ENCODE results near the gene UCKL1.

The UCKL1 gene

DNA sequence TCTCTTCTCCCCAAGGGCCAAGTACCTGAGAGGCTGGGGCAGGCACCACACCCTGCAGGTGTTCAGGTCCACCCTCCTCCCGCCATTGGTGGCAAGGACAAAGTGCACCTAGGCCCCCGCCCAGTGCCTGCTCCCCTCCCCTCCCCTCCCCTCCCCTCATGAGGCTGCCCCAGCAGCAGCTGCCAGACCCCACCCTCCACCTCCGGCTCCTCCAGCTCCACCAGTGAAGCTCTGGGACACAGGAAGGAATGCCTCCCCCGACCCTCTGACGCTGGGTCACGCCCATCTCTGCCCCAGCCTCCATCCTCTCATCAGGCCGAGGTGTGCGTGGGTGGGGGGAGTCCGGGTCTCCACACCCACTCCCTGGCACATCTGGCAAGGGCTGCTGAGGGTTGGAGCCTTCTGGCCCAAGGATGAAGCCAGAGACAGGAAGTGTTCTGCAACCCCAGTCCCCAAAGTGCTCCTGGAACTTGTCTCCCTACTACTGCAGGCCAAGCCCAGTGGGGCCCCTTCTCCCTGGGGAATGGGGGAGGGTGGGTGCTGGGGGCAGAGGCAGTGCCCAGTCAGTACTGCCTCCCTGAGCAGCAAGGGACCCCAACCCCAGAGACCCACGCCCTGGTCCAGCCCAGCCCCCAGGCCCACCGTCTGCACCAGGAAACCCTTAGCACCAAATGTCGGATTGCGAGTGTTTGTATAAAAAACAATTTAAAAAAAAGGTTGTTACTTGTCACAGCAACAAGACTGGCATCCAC, 1.6 kb upstream of the UCKL1 start:
- no peak for ATAC-seq

DNA sequence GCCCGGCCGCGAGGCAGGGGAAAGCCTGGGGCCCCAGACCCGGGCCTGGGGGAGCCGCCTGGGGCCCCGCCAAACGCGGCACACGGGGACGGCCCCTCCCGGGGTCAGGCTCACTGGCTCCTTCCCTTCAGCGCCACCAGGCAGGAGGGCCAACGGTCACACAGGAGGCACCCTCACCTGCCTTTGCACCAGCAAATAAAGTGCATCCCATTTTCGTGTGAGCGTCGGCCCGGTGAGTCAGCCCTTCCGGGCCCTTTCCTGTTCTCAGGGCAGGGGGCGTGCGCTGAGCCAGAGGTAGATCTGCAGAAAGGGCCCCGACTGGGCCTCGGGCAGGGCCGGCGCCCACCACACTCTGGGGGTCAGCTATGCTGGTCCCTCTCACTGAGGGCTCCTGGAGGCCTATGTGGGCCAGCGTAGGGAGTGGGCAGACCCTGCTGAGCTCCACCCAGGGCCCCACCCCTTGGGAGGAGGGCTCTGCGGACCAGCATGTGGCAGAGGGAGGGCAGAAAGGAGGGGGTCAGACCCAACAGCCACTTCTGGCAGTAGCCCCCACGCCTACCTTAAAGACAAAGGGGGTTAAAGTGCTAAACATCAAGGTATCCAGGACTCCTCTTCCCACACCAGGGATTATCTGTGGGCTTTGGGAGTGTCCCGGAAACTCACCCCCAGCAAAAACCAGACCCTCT, 931 bp upstream of the UCKL1 start:
- H3K27ac Mint-ChIP-seq: peak overlapping the region; percentile 86
- H3K27me3 Mint-ChIP-seq: no peaks in the 10 kb centered on the region
- H3K36me3 Mint-ChIP-seq (ENCODE audit: low read depth): no peaks in the 10 kb centered on the region
- DNase-seq (peak; percentile 77), ATAC-seq (peak; percentile 64)
- H3K9me3 Mint-ChIP-seq: no peaks in the 10 kb centered on the region
- peaks cover 47% of the 10 kb centered on the region for H3K4me1 Mint-ChIP-seq
- H3K4me3 Mint-ChIP-seq: peak overlapping the region; percentile 82

More for the DNA sequence above, 1.6 kb upstream of the UCKL1 start:
- Mint-ChIP-seq H3K27me3 (no peaks in the 10 kb centered on the region), H3K4me3 (peak overlapping the region; percentile 82), H3K4me1 (peaks cover 43% of the 10 kb centered on the region), H3K9me3 (no peaks in the 10 kb centered on the region), H3K36me3 (ENCODE audit: low read depth) (peaks cover 2% of the 10 kb centered on the region), H3K27ac (peak overlapping the region; percentile 86)
- peak; percentile 66 for DNase-seq

DNA sequence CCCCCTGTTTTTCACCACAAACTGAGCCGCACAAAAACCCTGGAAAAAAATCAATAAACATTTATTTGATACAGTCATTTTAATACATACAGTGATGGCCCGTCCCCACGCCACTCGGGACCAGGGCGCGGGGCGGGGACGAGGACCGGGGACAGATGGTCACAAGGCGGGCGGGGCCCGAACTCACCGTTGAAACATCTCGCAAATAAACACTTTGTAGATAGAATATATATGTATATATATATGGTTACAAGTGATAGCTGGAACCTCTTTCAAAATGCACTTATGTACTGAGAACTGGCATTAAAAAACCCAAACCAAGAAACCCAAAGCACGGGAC, 418 bp upstream of the UCKL1 start:
- DNase-seq (no peak), ATAC-seq (no peak)
- Mint-ChIP-seq H3K27me3 (no peaks in the 10 kb centered on the region), H3K4me1 (peaks cover 49% of the 10 kb centered on the region), H3K4me3 (peak overlapping the region; percentile 82), H3K36me3 (ENCODE audit: low read depth) (no peaks in the 10 kb centered on the region), H3K27ac (peak overlapping the region; percentile 86), H3K9me3 (no peaks in the 10 kb centered on the region)

DNA sequence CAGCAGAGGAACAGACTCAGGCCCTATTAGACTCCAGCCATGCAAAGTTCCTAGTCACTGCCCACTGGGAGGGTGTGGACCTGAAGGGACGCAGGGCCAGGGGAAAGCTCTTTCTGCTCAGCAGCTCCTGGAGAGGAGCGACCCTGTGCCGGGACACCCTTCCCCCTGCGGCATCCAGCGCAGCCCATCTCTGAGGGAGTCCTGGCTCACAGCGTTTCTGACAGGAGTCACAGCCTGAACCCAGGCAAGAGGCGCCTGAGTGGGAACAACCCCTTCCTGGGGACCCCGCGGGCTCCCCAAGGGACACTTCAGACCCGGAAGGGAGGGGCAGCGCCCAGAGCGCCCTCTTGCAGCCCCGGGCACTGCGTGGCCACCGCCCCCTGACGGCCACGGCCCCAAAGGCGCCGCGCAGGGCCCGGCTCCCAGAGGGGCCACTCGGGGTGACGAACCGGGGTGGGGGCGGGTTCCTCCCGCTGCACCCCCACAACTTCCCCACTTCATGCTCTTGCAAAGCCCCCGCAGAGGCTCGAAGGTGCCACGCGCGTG, 862 bp downstream of the UCKL1 start:
- DNase-seq: peak; percentile 52
- Mint-ChIP-seq H3K36me3 (ENCODE audit: low read depth) (no peaks in the 10 kb centered on the region), H3K4me3 (peak overlapping the region; percentile 82), H3K27ac (peak overlapping the region; percentile 67), H3K4me1 (peaks cover 49% of the 10 kb centered on the region), H3K9me3 (no peaks in the 10 kb centered on the region), H3K27me3 (no peaks in the 10 kb centered on the region)
- ATAC-seq: peak; percentile 2

DNA sequence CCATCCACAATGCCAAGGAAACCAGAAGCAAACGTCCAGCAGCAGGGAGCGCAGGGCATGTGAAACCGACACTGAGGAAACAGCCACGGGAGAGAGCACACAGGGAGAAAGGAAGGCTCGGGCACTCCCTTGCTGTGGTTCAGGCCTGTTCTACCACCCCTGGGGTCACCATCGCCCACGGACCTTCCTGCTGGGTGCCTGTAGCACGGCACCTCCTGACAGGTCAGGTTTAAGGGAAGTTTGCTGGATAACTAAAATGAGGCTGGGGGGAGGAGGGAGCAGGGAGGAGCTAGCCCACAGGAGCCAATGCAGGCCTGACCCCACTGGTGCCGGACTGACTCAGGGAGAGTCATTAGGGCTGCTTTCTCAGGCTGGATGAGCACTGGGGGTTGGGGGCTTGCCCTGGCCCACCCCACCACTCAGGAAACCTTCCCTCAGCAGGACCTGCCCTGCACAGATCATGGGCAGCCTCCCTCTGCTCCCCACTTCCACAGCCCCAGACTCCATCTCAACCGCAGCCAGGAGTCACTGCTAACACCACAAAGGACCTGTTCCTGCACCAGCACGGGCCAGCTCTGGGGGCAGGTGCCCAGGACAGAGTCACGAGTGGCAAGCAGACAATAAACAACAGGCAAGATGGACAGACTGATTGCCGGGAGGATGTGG, 2.3 kb downstream of the UCKL1 start:
- DNase-seq (no peak), ATAC-seq (no peak)
- Mint-ChIP-seq H3K9me3 (no peaks in the 10 kb centered on the region), H3K27me3 (no peaks in the 10 kb centered on the region), H3K4me3 (peak overlapping the region; percentile 82), H3K36me3 (ENCODE audit: low read depth) (no peaks in the 10 kb centered on the region), H3K27ac (no peak overlapping the region), H3K4me1 (peaks cover 54% of the 10 kb centered on the region)

DNA sequence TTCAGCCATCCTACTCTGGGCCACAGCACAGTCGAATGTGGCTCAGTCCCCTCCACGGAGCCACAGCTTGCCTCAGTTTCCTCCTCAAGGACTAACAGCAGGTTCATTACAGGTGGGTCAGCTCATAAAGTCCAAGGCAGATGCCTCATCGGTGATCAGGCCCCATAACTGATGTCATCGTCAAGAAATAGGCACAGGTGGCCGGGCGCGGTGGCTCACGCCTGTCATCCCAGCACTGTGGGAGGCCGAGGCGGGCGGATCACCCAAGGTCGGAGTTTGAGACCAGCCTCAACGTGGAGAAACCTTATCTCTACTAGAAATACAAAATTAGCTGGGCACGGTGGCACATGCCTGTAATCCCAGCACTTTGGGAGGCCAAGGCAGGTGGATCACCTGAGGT, 3.4 kb downstream of the UCKL1 start:
- H3K4me1 Mint-ChIP-seq: peaks cover 56% of the 10 kb centered on the region
- H3K9me3 Mint-ChIP-seq: no peaks in the 10 kb centered on the region
- no peaks in the 10 kb centered on the region for H3K27me3 Mint-ChIP-seq
- no peak overlapping the region for H3K27ac Mint-ChIP-seq
- DNase-seq (no peak), ATAC-seq (no peak)
- no peak overlapping the region for H3K4me3 Mint-ChIP-seq
- no peaks in the 10 kb centered on the region for H3K36me3 Mint-ChIP-seq (ENCODE audit: low read depth)

DNA sequence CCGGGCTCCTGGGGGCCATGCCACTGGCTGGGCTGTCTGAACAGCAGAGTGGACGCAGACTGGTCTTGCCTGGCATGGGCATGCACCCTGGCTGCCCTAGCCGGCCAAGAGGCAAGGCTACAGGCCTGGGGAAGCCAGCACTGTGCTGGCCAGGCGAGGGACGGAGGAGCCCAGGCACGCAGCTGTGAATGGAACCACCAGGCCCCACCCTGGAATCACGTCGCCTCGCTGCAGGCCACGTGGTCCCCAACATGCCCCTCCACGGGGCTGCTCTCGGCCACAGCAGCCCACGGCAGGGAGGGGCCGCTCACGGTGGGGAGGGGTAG, 4.0 kb downstream of the UCKL1 start:
- no peak overlapping the region for H3K27ac Mint-ChIP-seq
- H3K4me1 Mint-ChIP-seq: peaks cover 56% of the 10 kb centered on the region

DNA sequence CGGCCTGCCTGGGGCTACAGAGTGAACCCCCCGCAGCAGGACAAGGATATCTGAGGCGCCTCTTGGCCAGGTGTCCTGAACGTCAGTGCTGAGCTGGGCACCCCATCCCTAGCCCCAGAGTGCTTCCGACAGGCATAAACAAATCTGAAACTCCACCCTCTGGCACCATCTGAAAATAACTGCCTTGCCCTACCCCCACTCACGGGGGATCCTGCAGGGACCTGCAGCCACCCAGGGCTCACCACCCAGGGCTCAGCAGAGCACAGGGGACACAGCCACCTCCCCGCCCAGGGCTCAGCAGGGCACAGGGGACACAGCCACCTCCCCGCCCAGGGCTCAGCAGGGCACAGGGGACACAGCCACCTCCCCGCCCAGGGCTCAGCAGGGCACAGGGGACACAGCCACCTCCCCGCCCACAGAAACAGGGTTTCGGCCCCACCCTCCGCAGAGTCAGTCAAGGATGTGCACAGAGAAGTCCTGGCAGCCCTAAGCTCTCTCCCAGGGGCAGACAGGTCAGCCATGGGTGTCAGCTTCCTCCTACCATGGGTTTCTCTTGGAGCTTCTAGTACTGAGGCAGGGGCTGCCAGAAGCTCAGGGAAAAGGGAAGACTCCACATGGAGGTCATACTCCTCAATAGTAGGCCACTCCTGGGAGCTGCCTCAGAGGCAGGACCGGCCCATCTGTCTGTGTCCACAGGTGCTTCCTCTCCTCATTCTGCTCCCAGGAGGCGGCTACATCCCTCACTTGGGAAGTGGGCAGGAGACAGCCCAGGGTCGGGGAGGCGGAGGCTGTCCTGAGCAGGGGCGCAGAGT, 4.6 kb downstream of the UCKL1 start:
- Mint-ChIP-seq H3K36me3 (ENCODE audit: low read depth) (no peaks in the 10 kb centered on the region), H3K9me3 (no peaks in the 10 kb centered on the region), H3K27me3 (no peaks in the 10 kb centered on the region), H3K27ac (no peak overlapping the region), H3K4me1 (peaks cover 58% of the 10 kb centered on the region), H3K4me3 (no peak overlapping the region)
- no peak for DNase-seq
- ATAC-seq: no peak

More for the DNA sequence above, 4.0 kb downstream of the UCKL1 start:
- DNase-seq (no peak), ATAC-seq (no peak)
- no peaks in the 10 kb centered on the region for H3K9me3 Mint-ChIP-seq
- no peaks in the 10 kb centered on the region for H3K27me3 Mint-ChIP-seq
- no peaks in the 10 kb centered on the region for H3K36me3 Mint-ChIP-seq (ENCODE audit: low read depth)
- no peak overlapping the region for H3K4me3 Mint-ChIP-seq

DNA sequence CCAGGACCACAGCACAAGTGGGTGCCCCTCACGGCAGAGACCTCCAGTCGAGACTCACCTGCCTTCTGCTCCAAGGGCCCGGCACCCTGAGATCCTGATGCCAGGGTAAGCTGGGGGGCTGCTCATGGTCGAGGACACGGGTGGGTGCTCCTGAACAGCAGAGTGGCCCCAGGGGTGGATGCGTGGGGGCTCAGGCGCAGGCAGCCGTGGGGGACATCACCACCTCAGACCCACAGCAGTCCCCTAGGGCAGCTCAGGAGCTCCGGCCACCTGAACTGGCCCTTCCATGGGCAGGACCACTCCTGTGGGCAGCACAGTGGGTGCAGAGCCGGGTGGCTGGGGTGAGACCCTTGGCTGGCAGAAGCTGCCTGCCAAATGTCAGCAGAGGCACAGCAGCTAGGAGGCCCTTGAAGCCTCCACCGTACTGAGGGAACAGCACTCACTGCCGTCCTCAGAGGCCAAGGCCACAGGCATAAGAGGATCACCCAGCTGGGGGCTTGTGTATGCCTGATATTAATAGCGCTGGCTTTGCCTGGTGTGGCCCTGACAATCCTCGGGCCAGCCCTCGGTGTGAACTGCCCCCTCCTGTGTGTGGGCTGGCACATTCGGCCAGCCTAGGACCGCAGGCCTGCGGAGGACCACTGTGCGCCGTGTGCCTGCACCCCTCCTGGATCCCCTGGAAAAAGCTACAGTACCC, 5.4 kb downstream of the UCKL1 start:
- no peak overlapping the region for H3K4me3 Mint-ChIP-seq
- no peak for DNase-seq
- H3K9me3 Mint-ChIP-seq: no peaks in the 10 kb centered on the region
- H3K27ac Mint-ChIP-seq: no peak overlapping the region
- no peaks in the 10 kb centered on the region for H3K27me3 Mint-ChIP-seq
- peaks cover under 1% of the 10 kb centered on the region for H3K36me3 Mint-ChIP-seq (ENCODE audit: low read depth)
- H3K4me1 Mint-ChIP-seq: peaks cover 55% of the 10 kb centered on the region
- no peak for ATAC-seq

DNA sequence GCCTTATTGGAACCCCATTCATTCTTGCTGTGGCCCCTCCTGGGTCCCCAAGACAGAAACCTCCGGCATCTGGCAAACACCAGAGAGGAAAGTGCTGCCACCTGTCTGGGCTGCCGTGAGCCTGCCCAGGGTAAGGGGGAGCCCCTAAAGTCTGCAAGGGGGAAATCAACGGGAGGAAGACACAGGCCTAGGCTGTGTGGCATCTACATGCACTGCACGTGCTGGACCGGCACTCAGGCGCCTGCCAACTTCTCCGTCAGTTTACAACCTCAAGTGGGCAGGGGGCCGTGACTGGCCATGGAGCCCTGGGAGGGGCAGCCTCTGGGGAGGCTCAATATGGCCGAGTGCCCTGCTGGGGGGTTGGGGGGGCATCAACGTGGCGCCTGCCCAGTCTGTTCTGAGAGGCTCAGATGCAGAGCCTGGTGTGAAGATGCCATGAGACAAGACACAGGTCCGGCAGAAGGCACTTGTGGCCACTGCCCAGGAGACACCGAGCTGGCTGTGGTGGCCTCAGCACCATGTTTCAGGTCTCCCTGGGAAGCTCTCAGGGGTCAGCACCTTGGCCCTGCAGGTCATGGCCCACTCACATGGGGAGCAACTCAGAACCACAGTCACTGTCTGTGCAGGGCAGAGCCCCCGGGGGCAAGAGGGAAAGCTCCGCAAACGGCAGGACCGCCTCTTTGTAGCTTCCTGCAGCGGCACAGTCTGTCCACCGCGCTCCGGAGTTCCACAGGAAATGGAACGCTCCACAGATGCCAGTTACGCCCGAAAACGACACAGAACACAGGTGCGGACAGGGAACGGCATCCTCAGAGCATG, 8.4 kb downstream of the UCKL1 start:
- H3K9me3 Mint-ChIP-seq: no peaks in the 10 kb centered on the region
- no peak for DNase-seq
- H3K4me3 Mint-ChIP-seq: peak overlapping the region; percentile 74
- peaks cover 31% of the 10 kb centered on the region for H3K4me1 Mint-ChIP-seq
- H3K36me3 Mint-ChIP-seq (ENCODE audit: low read depth): peaks cover 3% of the 10 kb centered on the region
- peak overlapping the region; percentile 84 for H3K27ac Mint-ChIP-seq
- H3K27me3 Mint-ChIP-seq: no peaks in the 10 kb centered on the region
- ATAC-seq: peak; percentile 51

DNA sequence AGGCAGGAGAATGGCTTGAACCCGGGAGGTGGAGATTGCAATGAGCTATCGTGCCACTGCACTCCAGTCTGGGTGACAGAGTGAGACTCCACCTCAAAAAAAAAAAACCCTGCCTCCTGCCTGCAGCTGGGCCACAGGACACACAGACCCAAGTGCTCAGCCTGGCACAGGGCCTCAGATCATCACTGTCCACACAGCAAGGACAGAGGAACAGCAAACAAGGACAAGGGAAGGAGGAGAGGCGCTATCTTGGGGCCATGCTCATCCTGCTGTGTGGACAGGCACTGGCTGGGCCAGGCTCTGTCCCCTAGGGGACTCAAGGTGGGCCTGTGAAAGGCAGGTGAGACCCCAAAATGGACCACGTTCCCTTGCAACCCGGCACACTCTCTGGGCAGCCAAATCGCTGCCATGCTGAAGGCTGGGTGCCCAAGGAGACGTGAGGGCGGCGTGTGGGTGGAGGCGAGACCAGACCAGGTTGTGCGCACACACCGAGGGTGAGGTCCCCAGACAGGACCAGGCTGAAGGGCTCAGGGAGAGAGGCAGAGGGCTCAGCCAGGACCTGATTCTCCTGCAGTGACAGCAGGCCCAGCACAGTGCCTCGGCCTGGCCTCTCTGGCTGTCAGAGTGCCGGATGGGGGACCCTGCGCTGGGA, 9.1 kb downstream of the UCKL1 start:
- DNase-seq: no peak
- ATAC-seq: no peak
- H3K27me3 Mint-ChIP-seq: no peaks in the 10 kb centered on the region
- H3K9me3 Mint-ChIP-seq: no peaks in the 10 kb centered on the region
- H3K36me3 Mint-ChIP-seq (ENCODE audit: low read depth): peaks cover 3% of the 10 kb centered on the region
- peak overlapping the region; percentile 26 for H3K4me3 Mint-ChIP-seq
- peaks cover 31% of the 10 kb centered on the region for H3K4me1 Mint-ChIP-seq
- no peak overlapping the region for H3K27ac Mint-ChIP-seq

DNA sequence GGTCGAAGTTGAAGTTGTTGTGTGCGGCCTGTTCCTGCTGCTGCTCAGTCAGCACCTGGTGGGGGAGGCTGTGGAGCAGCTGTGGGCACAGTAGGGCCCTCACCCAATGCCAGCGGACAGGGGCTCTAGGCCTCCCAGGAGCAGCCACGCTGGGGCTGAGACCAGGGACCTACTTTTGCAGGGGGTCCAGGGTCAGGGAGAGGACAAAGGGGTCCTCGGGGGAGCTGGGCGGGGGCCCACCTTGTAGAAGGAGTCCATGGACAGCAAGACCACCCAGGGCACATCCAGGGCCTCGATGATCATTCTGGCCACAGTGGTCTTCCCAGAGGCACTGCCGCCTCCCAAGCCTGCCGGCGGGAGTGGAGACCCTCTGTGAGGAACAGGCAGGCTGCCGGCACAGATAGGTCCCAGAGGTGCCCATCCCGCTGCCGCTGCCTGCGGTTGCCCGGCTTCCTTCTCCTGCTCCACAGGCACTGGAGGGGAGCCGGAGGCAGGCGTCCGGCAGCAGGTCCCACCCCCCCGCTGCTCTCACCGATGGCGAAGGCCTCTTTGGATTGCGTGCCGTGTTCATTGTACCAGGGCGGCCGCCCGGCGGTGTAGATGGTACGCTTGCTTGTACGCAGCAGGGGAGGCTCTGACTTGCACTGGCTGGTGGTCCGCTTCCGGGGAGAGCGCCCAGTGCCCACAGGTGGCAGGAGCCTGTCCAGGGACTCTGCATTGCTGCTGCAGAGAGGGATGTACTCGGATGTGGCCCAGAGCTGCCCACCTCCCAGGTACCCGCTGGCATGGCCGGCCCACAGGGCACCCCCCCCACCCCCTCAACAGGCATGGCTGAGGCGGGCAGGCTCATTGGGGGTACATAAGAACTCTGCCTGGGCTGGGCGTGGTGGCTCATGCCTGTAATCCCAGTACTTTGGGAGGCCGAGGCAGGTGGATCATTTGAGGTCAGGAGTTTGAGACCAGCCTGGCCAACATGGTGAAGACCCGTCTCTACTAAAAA, 10.0 kb downstream of the UCKL1 start:
- no peak overlapping the region for H3K27ac Mint-ChIP-seq
- no peaks in the 10 kb centered on the region for H3K27me3 Mint-ChIP-seq
- H3K4me3 Mint-ChIP-seq: no peak overlapping the region
- H3K9me3 Mint-ChIP-seq: no peaks in the 10 kb centered on the region
- peaks cover 31% of the 10 kb centered on the region for H3K4me1 Mint-ChIP-seq
- H3K36me3 Mint-ChIP-seq (ENCODE audit: low read depth): peaks cover 3% of the 10 kb centered on the region
- no peak for DNase-seq
- ATAC-seq: no peak

Measured in activated naive CD8-positive, alpha-beta T cell treated with anti-CD3 and anti-CD28 coated beads, Interleukin-2, amount 50 U/mL, for 24 hours (primary cell).